CD4-positive, alpha-beta T cell treated with Interleukin-17A for 4 hours (primary cell): Measurements from ENCODE around the gene CDK11B.
"Not testable (repeated sequence)": the region's sequence is repeated elsewhere in the genome, so short reads cannot be mapped to it uniquely, and the experiment has no call there.

Experiments used
- DNase-seq: peaks from one replicate; pipeline ENCODE4 v3.0.0-alpha.2; 2020; ENCODE audit warnings: mixed read lengths

CDK11B gene

GRCh38 chr1:1680912-1681273, 22.1 kb upstream of the CDK11B start:
- DNase-seq, result no peak

- no peak for DNase-seq
These were observed 21.5 kb upstream of the CDK11B start for GRCh38 chr1:1680031-1680911.

GRCh38 chr1:1678581-1679380, 20.0 kb upstream of the CDK11B start:
- peak; percentile 65 for DNase-seq

GRCh38 chr1:1677718-1678580, 19.1 kb upstream of the CDK11B start:
- DNase-seq, result peak; percentile 71

- not testable (repeated sequence) for DNase-seq
These were observed 17.3 kb upstream of the CDK11B start for GRCh38 chr1:1676087-1676486.

GRCh38 chr1:1675218-1675617, 16.4 kb upstream of the CDK11B start:
- not testable (repeated sequence) for DNase-seq

- not testable (repeated sequence) for DNase-seq
These were observed 16.0 kb upstream of the CDK11B start for GRCh38 chr1:1674806-1675205.

GRCh38 chr1:1672181-1672965, 13.6 kb upstream of the CDK11B start:
- no peak for DNase-seq

- no peak for DNase-seq
These were observed 12.7 kb upstream of the CDK11B start for GRCh38 chr1:1671365-1672119.

- DNase-seq, result no peak
These were observed 12.1 kb upstream of the CDK11B start for GRCh38 chr1:1670866-1671265.

GRCh38 chr1:1669468-1670440, 10.9 kb upstream of the CDK11B start:
- no peak for DNase-seq

GRCh38 chr1:1666526-1666925, 7.7 kb upstream of the CDK11B start:
- no peak for DNase-seq

- peak; percentile 47 for DNase-seq
These were observed 7.0 kb upstream of the CDK11B start for GRCh38 chr1:1665815-1666251.

- DNase-seq, result no peak
These were observed 6.4 kb upstream of the CDK11B start for GRCh38 chr1:1664941-1665814.

GRCh38 chr1:1664318-1664717, 5.5 kb upstream of the CDK11B start:
- not testable (repeated sequence) for DNase-seq

- DNase-seq, result not testable (repeated sequence)
These were observed 4.2 kb upstream of the CDK11B start for GRCh38 chr1:1662830-1663560.

GRCh38 chr1:1662392-1662791, 3.6 kb upstream of the CDK11B start:
- DNase-seq, result not testable (repeated sequence)

GRCh38 chr1:1648265-1648664, 10.5 kb downstream of the CDK11B start:
- not testable (repeated sequence) for DNase-seq
